Activated T-helper 2 cell treated with anti-CD3 and anti-CD28 coated beads, Interferon-gamma antibody, Interleukin-2, Interleukin-4, amounts not matched to agents 10 μg/mL and 5 μg/mL and 100 μg/mL, durations not matched to agents 14 hours and 24 hours and 36 hours (primary cell): ENCODE measurements around the gene NHLRC2. TPM values are rescaled to one million over a fixed set of nuclear protein-coding genes. Genes with fewer than 3 reads are reported as not detected.

ENCODE experiments used
- DNase-seq: peaks from one replicate; pipeline ENCODE4 v3.0.0; 2021; ENCODE audit warnings: low spot score
- H3K27ac Mint-ChIP-seq: one replicate; pipeline ENCODE4 v1.8.0; 2021; ENCODE audit warnings: mixed read lengths
- H3K27me3 Mint-ChIP-seq: one replicate; pipeline ENCODE4 v1.8.0; 2021; ENCODE audit warnings: low read depth, mixed read lengths
- H3K36me3 Mint-ChIP-seq: one replicate; pipeline ENCODE4 v1.8.0; 2021; ENCODE audit warnings: low read depth, mixed read lengths
- H3K4me1 Mint-ChIP-seq: one replicate; pipeline ENCODE4 v1.8.0; 2021; ENCODE audit warnings: low read depth, mixed read lengths
- H3K4me3 Mint-ChIP-seq: one replicate; pipeline ENCODE4 v1.8.0; 2021; ENCODE audit warnings: low read depth, mild to moderate bottlenecking, moderate library complexity, mixed read lengths
- H3K9me3 Mint-ChIP-seq: one replicate; pipeline ENCODE4 v1.8.0; 2021; ENCODE audit warnings: mixed read lengths
- intact Hi-C: fragments of 100-400 bp; cut with micrococcal nuclease; formaldehyde crosslinking; loops from one replicate; pipeline ENCODE4 v1.15.1; 2023
- total RNA-seq: library from RNA; stranded (reverse); gene quantifications from 2 replicates; pipeline ENCODE4 v1.2.3, GENCODE V29; 2022

NHLRC2 gene
- total RNA-seq, 1 donor from 2014 or later, result 26.0 TPM

DNA sequence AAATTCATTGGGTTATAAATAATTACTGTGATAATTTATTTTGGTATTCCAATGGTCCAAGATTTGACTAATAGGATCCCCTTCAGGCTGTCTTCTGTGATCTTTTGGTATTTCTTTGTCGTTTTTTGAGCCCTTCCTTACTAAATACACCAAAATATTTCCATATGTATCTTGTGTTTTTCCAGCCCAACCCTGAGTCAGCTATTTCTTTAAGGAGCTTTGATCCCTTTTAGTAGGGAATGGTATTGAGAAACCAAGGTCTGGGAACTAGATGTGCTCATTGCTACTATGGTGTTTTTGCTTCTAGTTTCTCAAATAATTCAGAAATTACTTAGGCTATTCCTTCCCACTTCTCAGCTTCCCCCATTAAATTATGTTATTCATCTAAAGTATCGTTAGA lies 15.3 kb downstream of the NHLRC2 start:
- Mint-ChIP-seq H3K9me3 (peaks cover 19% of the 10 kb centered on the region), H3K27me3 (no peaks in the 10 kb centered on the region), H3K4me3 (no peak overlapping the region), H3K36me3 (peaks cover 54% of the 10 kb centered on the region), H3K27ac (no peak overlapping the region), H3K4me1 (peaks cover 17% of the 10 kb centered on the region)
- intact Hi-C loops, result no loop called here
- DNase-seq, result no peak

DNA sequence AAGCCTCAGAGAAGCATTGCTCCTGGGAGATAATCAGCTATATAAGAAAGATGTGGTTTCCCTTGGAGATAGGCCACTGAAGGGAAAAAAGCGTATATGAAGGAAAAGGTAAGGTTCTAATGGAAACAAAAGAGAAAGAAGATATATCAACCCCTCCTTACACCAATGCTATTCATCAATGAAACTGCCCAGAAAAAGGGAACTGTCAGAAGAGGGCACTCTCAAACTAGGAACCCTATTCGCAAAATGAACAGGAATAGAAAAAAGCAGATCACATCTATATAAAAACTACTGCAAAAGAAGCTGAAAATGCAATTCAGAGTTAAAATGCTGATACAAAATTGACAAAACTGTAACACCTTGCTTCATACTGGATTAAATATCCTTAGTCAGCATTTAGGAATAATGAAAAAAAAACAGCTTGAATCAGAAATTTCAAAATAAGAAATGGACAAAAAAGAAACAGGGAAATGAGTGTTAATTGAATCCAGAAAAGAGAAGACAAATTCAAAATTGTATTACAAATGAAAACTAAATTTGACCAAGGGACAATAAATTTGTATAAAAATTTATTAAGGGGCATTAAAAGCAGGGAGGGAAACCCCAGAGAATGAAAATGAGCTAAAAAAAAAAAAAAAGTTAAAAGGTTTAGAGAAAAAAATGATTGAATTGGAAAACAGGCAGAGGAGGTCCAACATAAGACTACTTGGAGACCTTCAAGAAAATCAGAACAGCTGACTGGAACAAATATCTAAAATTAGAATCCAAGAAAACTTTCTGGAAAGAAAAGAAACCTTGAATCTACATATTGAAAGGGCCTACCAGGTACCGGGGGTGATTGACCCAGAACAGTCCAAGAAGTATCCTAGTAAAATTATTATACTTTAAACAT lies 17.9 kb downstream of the NHLRC2 start:
- H3K4me3 Mint-ChIP-seq, result no peak overlapping the region
- H3K27ac Mint-ChIP-seq, result no peak overlapping the region
- H3K4me1 Mint-ChIP-seq, result peaks cover 17% of the 10 kb centered on the region
- DNase-seq, result no peak
- H3K27me3 Mint-ChIP-seq, result no peaks in the 10 kb centered on the region
- peaks cover 19% of the 10 kb centered on the region for H3K9me3 Mint-ChIP-seq
- H3K36me3 Mint-ChIP-seq, result peaks cover 67% of the 10 kb centered on the region
- intact Hi-C loops, result no loop called here

DNA sequence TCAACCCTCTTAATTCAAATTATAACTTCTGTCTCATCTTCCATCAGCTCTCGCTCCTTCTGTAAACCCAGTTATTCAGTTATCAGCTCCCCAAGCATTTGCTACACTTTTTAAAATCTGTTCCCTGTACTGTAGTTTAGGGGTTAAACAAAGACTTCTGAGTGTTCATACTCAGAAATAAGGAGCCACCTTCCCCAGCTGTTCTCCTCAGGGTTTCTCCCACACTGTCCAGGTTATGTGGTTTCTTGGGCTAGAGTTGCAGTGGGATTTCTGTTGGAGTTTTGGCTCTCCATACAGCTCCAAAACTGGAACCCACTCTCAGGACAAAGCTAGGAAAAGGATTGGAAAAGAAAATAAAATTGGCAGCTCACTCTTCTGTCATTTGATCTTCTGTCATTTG lies 20.8 kb downstream of the NHLRC2 start:
- no peak for DNase-seq
- intact Hi-C loops, result no loop called here
- no peak overlapping the region for H3K4me3 Mint-ChIP-seq
- no peaks in the 10 kb centered on the region for H3K27me3 Mint-ChIP-seq
- H3K9me3 Mint-ChIP-seq, result peaks cover 19% of the 10 kb centered on the region
- H3K36me3 Mint-ChIP-seq, result peaks cover 68% of the 10 kb centered on the region
- no peak overlapping the region for H3K27ac Mint-ChIP-seq
- H3K4me1 Mint-ChIP-seq, result peaks cover 12% of the 10 kb centered on the region

DNA sequence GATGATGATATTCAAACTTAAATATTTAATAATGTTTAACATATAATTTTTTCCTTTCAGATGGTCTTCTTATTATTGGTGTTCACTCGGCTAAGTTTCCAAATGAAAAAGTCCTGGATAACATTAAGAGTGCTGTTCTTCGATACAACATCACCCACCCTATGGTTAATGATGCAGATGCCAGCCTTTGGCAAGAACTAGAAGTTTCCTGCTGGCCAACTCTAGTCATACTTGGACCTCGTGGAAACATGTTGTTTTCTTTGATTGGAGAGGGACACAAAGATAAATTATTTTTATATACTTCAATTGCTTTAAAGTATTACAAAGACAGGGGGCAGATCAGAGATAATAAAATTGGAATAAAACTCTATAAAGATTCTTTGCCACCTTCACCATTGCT lies 22.0 kb downstream of the NHLRC2 start:
- Mint-ChIP-seq H3K27ac (no peak overlapping the region), H3K36me3 (peaks cover 66% of the 10 kb centered on the region), H3K27me3 (no peaks in the 10 kb centered on the region), H3K4me3 (no peak overlapping the region), H3K9me3 (peaks cover 19% of the 10 kb centered on the region), H3K4me1 (peaks cover 13% of the 10 kb centered on the region)
- no peak for DNase-seq
- intact Hi-C loops, result no loop called here

DNA sequence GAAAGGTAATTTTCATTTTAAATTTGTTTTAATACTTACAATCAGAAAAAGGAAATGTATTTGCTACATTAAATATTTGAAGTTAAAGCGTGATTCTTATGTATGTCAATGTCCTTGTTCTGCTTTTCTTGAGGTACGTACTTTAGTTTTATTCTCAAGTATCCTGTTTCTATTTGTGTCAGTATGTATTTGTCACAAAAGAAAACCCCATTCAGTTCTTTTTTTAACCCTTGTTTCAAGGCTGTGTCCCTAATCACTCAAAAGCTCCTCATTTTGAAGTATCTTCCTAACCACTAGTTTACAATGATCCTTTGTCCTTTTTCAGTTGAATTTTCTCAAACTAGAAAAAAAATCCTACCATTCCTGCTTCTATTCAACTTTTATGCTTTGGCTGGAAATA lies 25.2 kb downstream of the NHLRC2 start:
- intact Hi-C loops, result no loop called here
- peaks cover 18% of the 10 kb centered on the region for H3K4me1 Mint-ChIP-seq
- DNase-seq, result no peak
- H3K9me3 Mint-ChIP-seq, result no peaks in the 10 kb centered on the region
- no peak overlapping the region for H3K4me3 Mint-ChIP-seq
- H3K27me3 Mint-ChIP-seq, result no peaks in the 10 kb centered on the region
- H3K27ac Mint-ChIP-seq, result no peak overlapping the region
- H3K36me3 Mint-ChIP-seq, result peaks cover 69% of the 10 kb centered on the region

DNA sequence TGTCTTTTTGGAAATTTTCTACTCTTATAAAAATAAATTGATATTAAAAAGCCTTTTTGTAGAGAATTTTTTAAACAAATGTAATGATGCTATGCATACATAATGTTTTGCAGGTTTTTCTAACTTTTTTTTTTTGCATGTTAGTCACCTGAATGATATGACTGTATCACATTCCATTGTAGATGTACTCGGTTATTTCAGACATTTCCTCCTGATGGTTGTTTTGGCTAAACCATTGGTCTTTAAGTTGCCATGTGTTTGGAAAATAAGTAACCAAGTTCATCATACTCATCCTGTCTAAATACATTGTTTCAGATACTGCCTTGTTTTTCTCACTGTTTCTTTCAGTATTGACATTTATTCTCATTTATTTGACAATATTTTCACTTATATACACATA lies 25.8 kb downstream of the NHLRC2 start:
- H3K9me3 Mint-ChIP-seq, result peaks cover 2% of the 10 kb centered on the region

DNA sequence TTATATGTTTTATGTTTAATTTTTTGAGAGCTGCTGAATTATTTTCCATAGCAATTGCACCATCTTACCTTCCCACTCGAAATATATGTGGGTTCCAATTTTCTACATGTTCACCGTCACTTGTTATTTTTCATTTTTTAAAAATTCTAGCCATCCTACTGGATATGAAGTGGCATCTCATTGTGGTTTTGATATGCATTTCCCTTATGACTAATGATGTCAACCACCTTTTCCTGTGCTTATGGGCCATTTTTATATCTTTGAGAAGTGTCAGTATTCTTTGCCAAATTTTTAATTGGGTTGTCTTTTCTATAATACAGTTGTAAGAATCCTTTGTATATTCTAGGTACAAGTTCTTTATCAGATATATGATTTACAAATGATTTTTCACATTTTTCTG lies 27.8 kb downstream of the NHLRC2 start:
- Mint-ChIP-seq H3K9me3 (peaks cover 7% of the 10 kb centered on the region), H3K4me3 (no peak overlapping the region), H3K36me3 (peaks cover 74% of the 10 kb centered on the region), H3K4me1 (peaks cover 15% of the 10 kb centered on the region), H3K27ac (no peak overlapping the region), H3K27me3 (no peaks in the 10 kb centered on the region)
- DNase-seq, result no peak
- intact Hi-C loops, result no loop called here

More for the DNA sequence above, 25.8 kb downstream of the NHLRC2 start:
- intact Hi-C loops, result no loop called here
- Mint-ChIP-seq H3K27ac (no peak overlapping the region), H3K36me3 (peaks cover 69% of the 10 kb centered on the region), H3K4me1 (peaks cover 17% of the 10 kb centered on the region), H3K27me3 (no peaks in the 10 kb centered on the region), H3K4me3 (no peak overlapping the region)
- no peak for DNase-seq

DNA sequence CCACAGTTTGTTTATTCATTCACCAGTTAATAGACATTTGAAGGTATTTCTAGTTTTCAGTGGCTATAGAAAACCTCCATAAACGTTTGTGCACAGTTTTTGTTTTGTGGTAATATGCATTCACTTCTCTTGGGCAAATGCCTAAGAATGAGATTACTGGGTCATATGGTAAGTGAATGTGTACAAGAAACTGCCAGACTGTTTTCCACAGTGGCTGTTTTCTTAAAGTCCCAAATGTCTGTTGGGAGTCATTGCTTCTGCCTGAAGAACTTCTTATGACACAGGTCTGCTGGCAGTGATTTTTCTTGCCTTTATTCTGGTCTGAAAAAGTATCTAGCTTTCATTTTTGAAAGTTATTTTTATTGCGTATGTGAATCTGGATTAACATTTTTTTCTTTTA lies 35.5 kb downstream of the NHLRC2 start:
- H3K27me3 Mint-ChIP-seq, result no peaks in the 10 kb centered on the region

DNA sequence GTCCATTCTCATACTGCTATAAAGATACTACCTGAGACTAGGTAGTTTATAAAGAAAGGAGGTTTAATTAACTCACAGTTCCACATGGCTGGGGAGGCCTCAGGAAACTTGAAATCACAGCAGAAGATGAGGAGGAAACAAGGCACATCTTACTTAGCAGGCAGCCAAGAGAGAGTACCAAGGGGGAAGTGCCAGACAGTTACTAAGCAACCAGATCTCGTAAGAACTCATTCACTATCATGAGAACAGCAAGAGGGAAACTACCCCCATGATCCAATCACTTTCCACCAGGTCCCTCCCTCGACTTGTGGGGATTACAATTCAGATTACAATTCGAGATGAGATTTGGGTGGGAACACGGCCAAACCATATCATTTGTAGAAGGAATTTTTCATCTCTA lies 36.3 kb downstream of the NHLRC2 start:
- intact Hi-C loops, result no loop called here
- peaks cover 44% of the 10 kb centered on the region for H3K36me3 Mint-ChIP-seq
- no peak for DNase-seq

More for the DNA sequence above, 35.5 kb downstream of the NHLRC2 start:
- Mint-ChIP-seq H3K4me1 (peaks cover 2% of the 10 kb centered on the region), H3K36me3 (peaks cover 44% of the 10 kb centered on the region), H3K4me3 (no peak overlapping the region), H3K27ac (no peak overlapping the region), H3K9me3 (peaks cover 7% of the 10 kb centered on the region)
- no peak for DNase-seq
- intact Hi-C loops, result no loop called here

DNA sequence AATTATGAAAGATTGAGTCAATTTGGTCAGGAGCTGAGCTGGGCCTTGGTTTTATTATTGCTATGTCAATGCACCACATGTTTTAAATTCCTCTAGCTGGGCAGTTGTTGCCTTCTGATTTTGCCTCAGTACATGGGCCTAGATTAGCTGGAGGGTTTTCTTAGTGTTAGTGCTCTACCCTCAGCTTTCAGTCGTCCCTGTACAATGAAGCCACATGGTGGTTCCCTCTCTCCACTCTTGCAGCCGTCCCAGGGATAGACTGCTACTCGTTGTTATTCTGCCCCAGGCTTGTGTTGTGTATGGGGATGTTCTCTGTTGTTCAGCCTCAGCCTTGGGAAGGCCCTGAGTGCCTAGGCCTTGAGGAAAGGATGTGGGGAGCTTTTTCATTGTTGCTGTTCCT lies 37.0 kb downstream of the NHLRC2 start:
- intact Hi-C loops, result no loop called here
- Mint-ChIP-seq H3K4me1 (peaks cover 2% of the 10 kb centered on the region), H3K27ac (no peak overlapping the region), H3K27me3 (no peaks in the 10 kb centered on the region), H3K9me3 (no peaks in the 10 kb centered on the region), H3K4me3 (no peak overlapping the region), H3K36me3 (peaks cover 37% of the 10 kb centered on the region)
- DNase-seq, result no peak

More for the DNA sequence above, 36.3 kb downstream of the NHLRC2 start:
- no peaks in the 10 kb centered on the region for H3K27me3 Mint-ChIP-seq
- peaks cover 2% of the 10 kb centered on the region for H3K4me1 Mint-ChIP-seq
- H3K9me3 Mint-ChIP-seq, result no peaks in the 10 kb centered on the region
- H3K4me3 Mint-ChIP-seq, result no peak overlapping the region
- no peak overlapping the region for H3K27ac Mint-ChIP-seq

DNA sequence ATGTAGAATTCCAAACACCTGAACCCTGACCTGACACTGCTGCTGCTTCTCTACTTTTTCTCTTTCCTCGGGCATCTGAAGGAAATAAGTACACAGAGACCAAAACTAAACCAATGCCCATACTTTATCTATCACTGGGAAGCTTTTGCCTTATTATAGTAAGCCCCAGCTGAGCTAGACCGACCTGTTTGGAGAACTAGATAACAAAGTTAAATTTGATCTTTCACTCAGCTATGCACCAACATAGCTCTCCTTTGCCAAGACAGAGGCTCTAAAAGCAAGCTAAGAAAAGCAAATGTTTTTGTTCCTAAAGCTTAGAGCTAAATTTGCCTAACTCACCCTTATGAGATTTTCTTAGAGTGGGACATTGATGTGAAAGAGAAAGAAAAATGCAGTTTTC lies 39.1 kb downstream of the NHLRC2 start:
- no peak overlapping the region for H3K4me3 Mint-ChIP-seq
- intact Hi-C loops, result no loop called here

DNA sequence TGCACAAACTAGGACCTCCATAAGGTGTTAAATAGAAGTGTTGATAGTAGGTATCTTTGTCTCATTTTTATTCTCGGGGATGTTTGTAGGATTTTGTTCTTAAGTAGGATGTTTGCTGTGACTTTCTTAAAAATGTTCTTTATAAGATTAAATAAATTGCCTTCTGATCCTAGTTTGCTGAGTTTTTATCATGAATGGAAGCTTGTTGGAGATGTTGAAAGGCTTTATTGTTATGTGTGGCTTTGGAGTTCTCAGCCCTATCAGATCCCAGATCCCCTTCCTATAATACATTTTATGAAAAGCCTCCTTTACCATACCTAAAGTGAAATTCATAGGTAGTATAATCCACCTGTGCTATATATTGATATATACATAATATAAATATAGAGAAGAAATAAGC lies 40.1 kb downstream of the NHLRC2 start:
- DNase-seq, result no peak
- H3K27ac Mint-ChIP-seq, result no peak overlapping the region
- H3K4me3 Mint-ChIP-seq, result no peak overlapping the region
- H3K9me3 Mint-ChIP-seq, result no peaks in the 10 kb centered on the region
- intact Hi-C loops, result no loop called here
- peaks cover 2% of the 10 kb centered on the region for H3K4me1 Mint-ChIP-seq
- H3K27me3 Mint-ChIP-seq, result no peaks in the 10 kb centered on the region
- H3K36me3 Mint-ChIP-seq, result peaks cover 35% of the 10 kb centered on the region

More for the DNA sequence above, 39.1 kb downstream of the NHLRC2 start:
- no peak for DNase-seq
- peaks cover 29% of the 10 kb centered on the region for H3K36me3 Mint-ChIP-seq
- H3K27ac Mint-ChIP-seq, result no peak overlapping the region
- H3K9me3 Mint-ChIP-seq, result no peaks in the 10 kb centered on the region
- peaks cover 2% of the 10 kb centered on the region for H3K4me1 Mint-ChIP-seq
- H3K27me3 Mint-ChIP-seq, result no peaks in the 10 kb centered on the region

DNA sequence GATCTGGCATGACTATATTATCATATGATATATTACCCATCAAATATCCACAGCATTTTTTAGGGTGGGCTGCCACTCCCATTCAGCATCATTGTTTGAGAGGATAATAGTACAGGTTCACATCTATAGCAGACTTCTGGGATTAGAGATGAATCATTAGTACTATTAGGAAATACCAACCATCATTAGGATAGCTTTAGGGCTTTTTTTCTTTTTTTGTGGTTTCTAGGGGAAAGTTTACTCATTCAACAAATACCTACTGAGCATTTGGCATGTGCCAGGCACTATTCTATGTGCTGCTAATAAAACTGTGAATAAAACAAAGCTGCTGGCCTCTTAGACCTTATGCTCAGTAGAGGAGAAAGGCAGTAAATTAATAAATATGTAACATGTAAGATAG lies 40.6 kb downstream of the NHLRC2 start:
- Mint-ChIP-seq H3K4me3 (no peak overlapping the region), H3K9me3 (no peaks in the 10 kb centered on the region), H3K27ac (no peak overlapping the region), H3K36me3 (peaks cover 32% of the 10 kb centered on the region), H3K27me3 (no peaks in the 10 kb centered on the region), H3K4me1 (peaks cover 2% of the 10 kb centered on the region)
- intact Hi-C loops, result no loop called here
- no peak for DNase-seq
